GM13977 (cell line): Measurements from ENCODE around the gene CLCN5.

Source experiments
- DNase-seq: peaks from one replicate; pipeline ENCODE4 v3.0.0; 2012; ENCODE audit warnings: low spot score
- in situ Hi-C: fragments of 300-500 bp; cut with MboI; formaldehyde crosslinking; loops from one replicate; pipeline ENCODE4 v1.12.0; 2022; ENCODE audit warnings: low sequenced_read_pairs, low pct_unique_long_range_greater_than_20kb, mixed read lengths, inconsistent platforms; ENCODE audit not compliant: unreplicated experiment
- TF ChIP-seq, protein P1 (sequence below): IDR thresholded peaks from 2 replicates; pipeline ENCODE4 v1.5.1; 2012; ENCODE audit warnings: mild to moderate bottlenecking, control low read depth; ENCODE audit not compliant: insufficient read depth; ENCODE audit errors: extremely low read depth, missing control alignments

CLCN5 gene

DNA sequence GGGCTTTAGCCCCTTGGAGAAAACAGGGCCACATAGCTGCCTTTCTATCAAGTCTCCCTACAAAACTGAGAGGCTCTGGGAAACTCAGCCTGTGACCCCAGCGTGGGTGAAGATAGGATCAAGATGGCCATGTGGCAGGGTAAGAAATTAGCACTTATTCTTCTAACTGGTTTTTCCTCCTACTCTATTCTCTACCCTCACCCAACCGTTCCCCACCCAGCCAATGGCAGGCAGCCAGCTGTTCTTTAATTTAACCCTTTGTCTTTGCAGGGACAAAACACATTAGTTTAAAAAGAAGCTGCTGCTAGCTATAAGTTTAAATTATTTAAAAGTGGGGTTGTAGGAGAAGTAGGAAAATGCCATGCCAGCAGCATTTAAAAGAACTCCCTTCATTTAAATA is 2.8 kb downstream of the CLCN5 start:
- TF ChIP-seq, protein P1, sequence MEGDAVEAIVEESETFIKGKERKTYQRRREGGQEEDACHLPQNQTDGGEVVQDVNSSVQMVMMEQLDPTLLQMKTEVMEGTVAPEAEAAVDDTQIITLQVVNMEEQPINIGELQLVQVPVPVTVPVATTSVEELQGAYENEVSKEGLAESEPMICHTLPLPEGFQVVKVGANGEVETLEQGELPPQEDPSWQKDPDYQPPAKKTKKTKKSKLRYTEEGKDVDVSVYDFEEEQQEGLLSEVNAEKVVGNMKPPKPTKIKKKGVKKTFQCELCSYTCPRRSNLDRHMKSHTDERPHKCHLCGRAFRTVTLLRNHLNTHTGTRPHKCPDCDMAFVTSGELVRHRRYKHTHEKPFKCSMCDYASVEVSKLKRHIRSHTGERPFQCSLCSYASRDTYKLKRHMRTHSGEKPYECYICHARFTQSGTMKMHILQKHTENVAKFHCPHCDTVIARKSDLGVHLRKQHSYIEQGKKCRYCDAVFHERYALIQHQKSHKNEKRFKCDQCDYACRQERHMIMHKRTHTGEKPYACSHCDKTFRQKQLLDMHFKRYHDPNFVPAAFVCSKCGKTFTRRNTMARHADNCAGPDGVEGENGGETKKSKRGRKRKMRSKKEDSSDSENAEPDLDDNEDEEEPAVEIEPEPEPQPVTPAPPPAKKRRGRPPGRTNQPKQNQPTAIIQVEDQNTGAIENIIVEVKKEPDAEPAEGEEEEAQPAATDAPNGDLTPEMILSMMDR, result no peak
- in situ Hi-C loops, result no loop called here
- DNase-seq, result no peak

DNA sequence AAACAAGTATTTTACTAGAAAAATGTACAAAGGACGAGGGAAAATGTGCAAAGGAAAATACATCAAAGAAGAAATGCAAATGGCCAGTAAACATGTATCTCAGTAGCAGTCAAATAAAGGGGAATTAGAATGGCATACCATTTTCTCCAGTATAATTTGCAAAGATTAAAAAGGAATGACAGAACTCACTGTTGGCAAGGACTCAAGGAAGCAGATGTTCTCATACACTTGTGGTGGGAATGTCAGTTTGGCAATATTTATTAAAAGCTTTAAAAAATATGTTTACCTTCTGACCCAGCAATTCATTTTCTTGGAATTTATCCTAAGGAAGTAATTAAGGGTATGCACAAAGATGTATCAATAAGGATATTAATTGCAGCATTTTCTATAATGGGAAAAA is 7.6 kb downstream of the CLCN5 start:
- no peak for DNase-seq
- in situ Hi-C loops, result no loop called here

DNA sequence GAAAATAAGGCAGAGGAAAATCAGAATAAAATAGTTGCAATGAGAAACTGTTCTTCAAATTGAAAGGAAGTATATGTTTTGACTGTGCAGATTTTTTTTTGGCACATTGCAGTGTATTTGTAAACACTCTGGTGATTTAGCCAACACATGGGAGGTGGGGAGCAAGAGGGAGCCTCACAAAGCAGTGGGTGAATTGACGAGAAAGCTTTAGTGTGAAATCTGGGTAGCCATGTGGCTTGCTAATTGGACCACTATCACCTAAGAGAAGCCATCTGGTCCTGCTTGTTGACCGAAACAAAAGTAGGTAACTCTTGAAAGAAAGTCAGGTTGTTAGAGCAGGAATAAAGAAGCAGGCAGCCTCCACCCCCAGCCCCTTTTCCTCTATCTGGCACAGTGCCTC is 10.4 kb downstream of the CLCN5 start:
- in situ Hi-C loops, result no loop called here
- DNase-seq, result no peak
- TF ChIP-seq, protein P1, result no peak

More for the DNA sequence above, 7.6 kb downstream of the CLCN5 start:
- TF ChIP-seq, protein P1, result no peak

DNA sequence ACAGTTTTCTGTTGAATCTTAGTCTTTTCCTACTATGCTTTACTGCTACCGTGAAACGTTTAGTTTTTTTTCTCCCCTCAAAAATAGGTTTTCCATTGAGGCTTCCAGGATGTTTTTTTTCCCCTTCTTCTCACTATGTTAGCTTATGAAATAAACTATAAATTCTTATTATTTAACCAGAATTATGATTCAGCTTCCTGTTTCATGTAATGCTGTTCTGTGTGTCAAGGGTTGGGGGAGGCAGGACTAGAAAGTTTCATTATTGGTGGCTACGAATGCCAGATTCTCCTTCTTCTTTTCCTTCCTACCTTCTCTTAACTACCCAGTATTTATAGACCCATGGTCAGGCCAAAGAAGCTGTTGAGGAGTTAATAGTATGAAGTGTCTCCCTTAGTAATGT is 11.8 kb downstream of the CLCN5 start:
- in situ Hi-C loops, result no loop called here
- DNase-seq, result no peak

DNA sequence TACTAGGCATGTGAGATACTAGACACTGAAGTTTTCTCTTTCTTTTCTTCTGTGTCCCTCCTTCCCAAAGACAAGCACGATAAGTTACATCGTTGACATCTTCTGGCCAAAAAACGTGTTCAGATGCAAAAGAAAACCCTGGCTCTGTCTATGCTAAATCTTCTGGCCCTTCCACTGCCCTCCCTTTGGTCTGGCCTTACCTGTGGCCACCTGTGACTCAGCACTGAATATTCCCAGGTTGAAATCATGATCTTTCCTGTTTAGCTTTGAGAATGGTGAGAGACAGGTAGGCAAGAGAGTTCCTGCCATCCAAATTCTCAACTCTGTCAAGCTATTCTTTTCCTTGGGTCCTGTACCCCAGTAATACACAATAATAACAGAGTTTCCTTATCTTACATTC is 12.3 kb downstream of the CLCN5 start:
- DNase-seq, result no peak
- in situ Hi-C loops, result no loop called here
- TF ChIP-seq, protein P1, result no peak

More for the DNA sequence above, 11.8 kb downstream of the CLCN5 start:
- TF ChIP-seq, protein P1, result no peak

DNA sequence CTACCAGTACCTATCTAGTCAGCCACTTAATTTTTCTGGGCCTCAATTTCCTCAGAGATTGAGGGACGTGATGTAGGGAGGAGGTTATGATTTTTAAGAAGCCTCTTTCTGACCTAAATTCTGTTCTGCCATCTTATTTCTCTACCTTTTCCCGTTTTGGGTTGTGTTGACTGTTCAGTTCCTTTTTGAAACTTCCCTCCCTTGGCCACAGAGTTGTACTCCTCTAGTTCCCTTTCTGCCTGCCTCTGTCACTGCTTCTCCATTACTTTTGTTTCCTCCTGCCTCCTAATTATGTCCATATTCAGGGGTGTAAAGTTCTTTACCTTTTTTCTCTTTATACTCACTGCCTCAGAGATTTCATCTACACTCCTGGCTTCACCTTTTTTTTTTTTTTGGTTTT is 25.4 kb downstream of the CLCN5 start:
- TF ChIP-seq, protein P1, result no peak
- in situ Hi-C loops, result no loop called here
- no peak for DNase-seq

DNA sequence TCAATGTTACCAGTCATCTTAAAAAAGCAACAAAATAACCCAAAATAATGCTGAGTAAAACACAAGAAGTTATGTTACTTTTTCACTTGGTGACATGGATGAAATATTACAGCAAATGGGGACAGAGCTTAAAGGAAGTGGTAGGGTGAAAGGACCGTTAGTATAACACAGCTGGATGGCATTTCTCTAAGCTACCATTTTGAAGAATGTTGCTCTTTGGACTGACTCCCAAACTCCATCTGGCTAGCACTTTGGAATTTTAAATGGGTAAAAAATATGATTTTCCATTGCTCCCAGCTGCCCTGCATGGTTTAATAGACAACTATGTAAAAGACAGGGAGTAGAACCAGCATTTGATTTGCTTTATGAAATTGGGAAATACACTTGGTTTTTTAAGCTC is 27.6 kb downstream of the CLCN5 start:
- TF ChIP-seq, protein P1, result no peak
- no peak for DNase-seq
- in situ Hi-C loops, result no loop called here
